Measurements from ENCODE around the gene FOLR3.
"Not testable (repeated sequence)": the region's sequence is repeated elsewhere in the genome, so short reads cannot be mapped to it uniquely, and the experiment has no call there.

Gene FOLR3

DNA sequence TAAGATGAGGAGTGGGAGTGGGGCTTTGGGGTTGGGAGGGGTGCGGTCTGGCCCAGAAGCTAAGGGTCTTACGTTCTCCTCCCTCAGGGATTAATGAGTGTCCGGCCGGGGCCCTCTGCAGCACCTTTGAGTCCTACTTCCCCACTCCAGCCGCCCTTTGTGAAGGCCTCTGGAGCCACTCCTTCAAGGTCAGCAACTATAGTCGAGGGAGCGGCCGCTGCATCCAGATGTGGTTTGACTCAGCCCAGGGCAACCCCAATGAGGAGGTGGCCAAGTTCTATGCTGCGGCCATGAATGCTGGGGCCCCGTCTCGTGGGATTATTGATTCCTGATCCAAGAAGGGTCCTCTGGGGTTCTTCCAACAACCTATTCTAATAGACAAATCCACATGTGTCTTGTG, 4.0 kb downstream of the FOLR3 start:
- TF ChIP-seq, protein P1, sequence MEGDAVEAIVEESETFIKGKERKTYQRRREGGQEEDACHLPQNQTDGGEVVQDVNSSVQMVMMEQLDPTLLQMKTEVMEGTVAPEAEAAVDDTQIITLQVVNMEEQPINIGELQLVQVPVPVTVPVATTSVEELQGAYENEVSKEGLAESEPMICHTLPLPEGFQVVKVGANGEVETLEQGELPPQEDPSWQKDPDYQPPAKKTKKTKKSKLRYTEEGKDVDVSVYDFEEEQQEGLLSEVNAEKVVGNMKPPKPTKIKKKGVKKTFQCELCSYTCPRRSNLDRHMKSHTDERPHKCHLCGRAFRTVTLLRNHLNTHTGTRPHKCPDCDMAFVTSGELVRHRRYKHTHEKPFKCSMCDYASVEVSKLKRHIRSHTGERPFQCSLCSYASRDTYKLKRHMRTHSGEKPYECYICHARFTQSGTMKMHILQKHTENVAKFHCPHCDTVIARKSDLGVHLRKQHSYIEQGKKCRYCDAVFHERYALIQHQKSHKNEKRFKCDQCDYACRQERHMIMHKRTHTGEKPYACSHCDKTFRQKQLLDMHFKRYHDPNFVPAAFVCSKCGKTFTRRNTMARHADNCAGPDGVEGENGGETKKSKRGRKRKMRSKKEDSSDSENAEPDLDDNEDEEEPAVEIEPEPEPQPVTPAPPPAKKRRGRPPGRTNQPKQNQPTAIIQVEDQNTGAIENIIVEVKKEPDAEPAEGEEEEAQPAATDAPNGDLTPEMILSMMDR (IDR thresholded peaks at IDR 0.05; ENCODE audit: extremely low read depth, missing control alignments): no peak

DNA sequence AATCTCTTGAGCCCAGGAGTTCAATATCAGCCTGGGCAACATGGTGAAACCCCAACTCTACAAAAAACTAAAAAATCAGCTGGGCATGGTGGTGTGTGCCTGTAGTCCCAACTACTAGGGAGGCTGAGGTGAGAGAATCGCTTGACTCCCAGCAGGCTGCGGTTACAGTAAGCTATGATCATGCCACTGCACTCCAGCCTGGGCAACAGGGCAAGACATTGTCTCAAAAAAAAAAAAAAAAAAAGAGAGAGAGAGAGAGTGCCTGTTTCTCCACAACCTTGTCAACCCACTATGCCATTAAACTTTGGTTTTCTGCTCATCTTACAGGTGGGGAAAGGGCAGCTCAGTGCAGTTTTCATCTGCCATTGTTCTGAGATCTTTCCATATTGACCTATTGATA, 5.1 kb downstream of the FOLR3 start:
- DNase-seq (ENCODE audit: low spot score): no peak
- TF ChIP-seq, protein P1 (IDR thresholded peaks at IDR 0.05; ENCODE audit: extremely low read depth, missing control alignments): no peak

More for the DNA sequence above, 4.0 kb downstream of the FOLR3 start:
- DNase-seq (ENCODE audit: low spot score): no peak

DNA sequence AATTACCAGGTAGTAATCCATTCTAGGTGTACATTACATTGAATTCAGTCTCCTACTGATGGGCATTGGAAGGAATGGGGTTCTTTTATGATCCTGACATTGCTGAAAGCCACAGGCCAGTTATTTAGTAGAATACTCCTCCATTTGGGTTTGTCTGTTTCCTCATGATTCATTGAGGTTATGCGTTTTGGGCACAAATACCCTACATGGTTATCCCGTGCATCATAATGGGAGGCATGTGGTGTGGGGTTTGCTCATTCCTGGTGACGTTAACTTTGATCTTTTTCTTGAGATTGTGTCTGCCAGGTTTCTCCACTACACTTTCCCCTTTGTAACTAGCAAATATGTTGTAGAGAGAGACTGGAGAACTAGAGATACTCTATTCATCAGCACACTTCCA, 5.5 kb downstream of the FOLR3 start:
- TF ChIP-seq, protein P1 (IDR thresholded peaks at IDR 0.05; ENCODE audit: extremely low read depth, missing control alignments): no peak
- no peak for DNase-seq (ENCODE audit: low spot score)

DNA sequence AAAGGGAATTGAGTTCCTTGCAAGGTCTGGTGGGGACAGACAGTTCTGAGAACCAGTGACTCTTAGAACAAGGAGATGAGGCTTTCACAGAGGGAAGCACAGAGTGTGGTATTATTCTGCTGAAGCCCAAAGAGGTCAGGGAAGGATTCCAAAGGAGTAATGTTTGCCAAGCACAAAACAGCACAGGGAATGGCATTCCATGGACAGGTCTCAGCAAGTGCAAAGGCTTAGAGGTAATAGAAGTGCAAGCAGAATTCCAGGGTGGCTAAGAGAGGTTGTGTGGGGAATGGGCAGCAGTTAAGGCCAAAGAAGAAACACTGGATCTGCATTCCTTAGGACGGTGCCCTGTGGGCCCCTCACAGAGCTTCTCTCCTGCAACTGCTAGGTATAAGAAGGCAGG, 6.6 kb downstream of the FOLR3 start:
- DNase-seq (ENCODE audit: low spot score): not testable (repeated sequence)

- DNase-seq (ENCODE audit: low spot score): not testable (repeated sequence)
These were observed 7.0 kb downstream of the FOLR3 start for GRCh38 chr11:72142543-72142942.

- TF ChIP-seq, protein P1 (IDR thresholded peaks at IDR 0.05; ENCODE audit: extremely low read depth, missing control alignments): no peak
- no peak for DNase-seq (ENCODE audit: low spot score)
These were observed 9.5 kb downstream of the FOLR3 start for GRCh38 chr11:72144807-72145565.

- TF ChIP-seq, protein P1 (IDR thresholded peaks at IDR 0.05; ENCODE audit: extremely low read depth, missing control alignments): no peak
- no peak for DNase-seq (ENCODE audit: low spot score)
These were observed 11.1 kb downstream of the FOLR3 start for GRCh38 chr11:72146625-72147024.

GRCh38 chr11:72150882-72151281, 15.4 kb downstream of the FOLR3 start:
- TF ChIP-seq, protein P1 (IDR thresholded peaks at IDR 0.05; ENCODE audit: extremely low read depth, missing control alignments): no peak

GRCh38 chr11:72153874-72154273, 18.3 kb downstream of the FOLR3 start:
- not testable (repeated sequence) for DNase-seq (ENCODE audit: low spot score)

More at GRCh38 chr11:72150882-72151281, 15.4 kb downstream of the FOLR3 start:
- DNase-seq (ENCODE audit: low spot score): no peak
